Breast epithelium (tissue), 3 donors: ENCODE results near the gene IL3RA.

ENCODE experiments used
- CTCF ChIP-seq, 3 donors: fragments of 450-650 bp; IDR thresholded peaks; one replicate each; pipeline ENCODE4 v1.5.1; 2016 to 2017; ENCODE audit warnings: antibody characterized with exemption in 3 of 3, mild to moderate bottlenecking in 3 of 3, moderate library complexity in 3 of 3
- POLR2AphosphoS5 ChIP-seq, 3 donors: sonication (generic); formaldehyde crosslinking; IDR thresholded peaks; one replicate each; pipeline ENCODE4 v1.6.1; 2017; ENCODE audit warnings: antibody characterized with exemption in 3 of 3

GRCh38 chrX:1336948-1337779, 579 bp downstream of the IL3RA start:
- TF ChIP-seq CTCF (IDR thresholded peaks at IDR 0.05): no peak
- no peak for TF ChIP-seq POLR2AphosphoS5 (IDR thresholded peaks at IDR 0.05)
